GM12878 (cell line): Measurements from ENCODE around the gene CAPN14. TPM values are rescaled to one million over a fixed set of nuclear protein-coding genes. Genes with fewer than 3 reads are reported as not detected.

Experiments used
- ATAC-seq: fragments of 200-7000 bp; cut with Tn5 transposase; 3 replicates; pipeline ENCODE4 v1.9.1; 2020; ENCODE audit warnings: mild to moderate bottlenecking, moderate library complexity
- BruUV-seq: library from RNA; stranded (reverse); fragments of 400-500 nt; replicated peaks from 2 replicates; lab custom pipeline; 2021; lab: Mats Ljungman, UMichigan
- CTCF ChIA-PET: fragments of 300-600 bp; sonication (Branson Sonifier 250); formaldehyde crosslinking; extraction: SDS; loops from one replicate; lab custom pipeline; 2021; ENCODE audit warnings: inconsistent platforms; lab: Yijun Ruan, JAX
- POLR2A ChIA-PET: fragments of 350-600 bp; formaldehyde crosslinking; extraction: SDS; loops from one replicate; lab custom pipeline; 2021; ENCODE audit warnings: inconsistent platforms; lab: Charles Lee
- RAD21 ChIA-PET: fragments of 300-600 bp; sonication (Branson Sonifier 250); formaldehyde crosslinking; loops from one replicate; lab custom pipeline; 2023; ENCODE audit warnings: antibody characterized with exemption; ENCODE audit not compliant: unreplicated experiment; lab: Charles Lee
- SMC1A ChIA-PET: fragments of 300-600 bp; sonication (Branson Sonifier 250); formaldehyde crosslinking; loops from one replicate; lab custom pipeline; 2023; ENCODE audit not compliant: unreplicated experiment, uncharacterized antibody; lab: Charles Lee
- DNase-seq: peaks from one replicate; pipeline ENCODE4 v3.0.0-alpha.2; 2011; ENCODE audit warnings: low read depth, low spot score
- FAIRE-seq: peaks from 3 replicates; lab custom pipeline; 2011; peaks lifted over from hg19 to GRCh38; lab: Jason Lieb, UNC
- H2AFZ ChIP-seq: 2 replicates; pipeline ENCODE4 v1.6.0; 2011; ENCODE audit warnings: low read depth, low read length, control low read depth; ENCODE audit not compliant: control insufficient read depth
- H3K27ac ChIP-seq: 2 replicates; pipeline ENCODE4 v1.5.1; 2011; ENCODE audit warnings: control low read depth; ENCODE audit not compliant: control insufficient read depth, insufficient read depth
- H3K27me3 ChIP-seq, 2 experiments: replicated peaks in 1 of 2; 2 replicates each; pipeline versions ENCODE4 v1.6.0 to v1.6.1; 2011; ENCODE audit warnings: low read length in 1 of 2; ENCODE audit not compliant: control insufficient read depth in 2 of 2, insufficient read depth in 2 of 2
- H3K36me3 ChIP-seq, 2 experiments: 2 replicates each; pipeline ENCODE4 v1.5.1; 2011; ENCODE audit warnings: low read length in 1 of 2; ENCODE audit not compliant: control insufficient read depth in 2 of 2, insufficient read depth in 2 of 2
- H3K4me1 ChIP-seq: 2 replicates; pipeline ENCODE4 v1.6.1; 2011; ENCODE audit warnings: mild to moderate bottlenecking, low read length, moderate library complexity, mixed read lengths; ENCODE audit not compliant: control insufficient read depth, insufficient read depth
- H3K4me2 ChIP-seq: 2 replicates; pipeline ENCODE4 v1.6.0; 2011; ENCODE audit warnings: control low read depth; ENCODE audit not compliant: control insufficient read depth, insufficient read depth
- H3K4me3 ChIP-seq: fragments of 200-600 bp; sonication (generic); 2 replicates; pipeline ENCODE4 v1.5.1; 2016
- H3K79me2 ChIP-seq: 2 replicates; pipeline ENCODE4 v1.6.0; 2011; ENCODE audit warnings: low read length; ENCODE audit not compliant: control insufficient read depth, insufficient read depth
- H3K9ac ChIP-seq: 2 replicates; pipeline ENCODE4 v1.8.0; 2011; ENCODE audit warnings: low read length, control low read depth, mixed read lengths; ENCODE audit not compliant: control insufficient read depth, insufficient read depth
- H3K9me3 ChIP-seq: replicated peaks from 3 replicates; pipeline ENCODE4 v1.5.1; 2011; ENCODE audit warnings: mild to moderate bottlenecking, low read length; ENCODE audit not compliant: control insufficient read depth, insufficient read depth
- H4K20me1 ChIP-seq: 2 replicates; pipeline ENCODE4 v1.6.0; 2011; ENCODE audit not compliant: control insufficient read depth, insufficient read depth
- MEF2A ChIP-seq: IDR thresholded peaks from 2 replicates; pipeline ENCODE4 v1.6.1; 2011; ENCODE audit warnings: low read depth, mild to moderate bottlenecking, low read length, moderate library complexity; ENCODE audit not compliant: insufficient read depth
- MXI1 ChIP-seq: fragments of 150-350 bp; IDR thresholded peaks from 2 replicates; pipeline ENCODE4 v1.6.1; 2011; ENCODE audit warnings: low read depth, mild to moderate bottlenecking, inconsistent platforms, low read length, improper control_type of control experiment
- SRF ChIP-seq, 2 experiments: IDR thresholded peaks; 2 replicates each; pipeline ENCODE4 v1.6.1; 2011; ENCODE audit warnings: low read depth in 2 of 2, low read length in 2 of 2, mild to moderate bottlenecking in 1 of 2, moderate library complexity in 1 of 2
- WGBS: methylation state at CpG from one replicate; pipeline ENCODE4 v1.1.6; 2016; ENCODE audit warnings: low lambda C conversion rate; ENCODE audit not compliant: insufficient replicate concordance, insufficient coverage; ENCODE audit errors: missing lambda C conversion rate; 5-methylcytosine and 5-hydroxymethylcytosine counted together
- in situ Hi-C: fragments of 300-500 bp; cut with MboI; formaldehyde crosslinking; loops from 9 replicates; pipeline ENCODE4 v1.14.3; 2018; ENCODE audit warnings: mixed read lengths
- intact Hi-C: fragments of 100-400 bp; cut with micrococcal nuclease; formaldehyde crosslinking; loops from one replicate; pipeline ENCODE4 v1.14.2; 2022; ENCODE audit not compliant: unreplicated experiment
- polyA plus RNA-seq, 11 experiments: library from polyadenylated mRNA; depleted of rRNA in 4 of 11; unstranded in 6 of 11; stranded (reverse) in 5 of 11; fragments of >200 nt; fragmentation: Nextera tagmentation in 4 of 11; fragmentation: Illumina TruSeq in 1 of 11; extraction: Ambion mirVana in 4 of 11; extraction: Trizol in 1 of 11; gene quantifications; 1 replicate in 1 of 11; 2 replicates in 10 of 11; pipeline versions ENCODE4 v1.2.1 to v1.2.3, GENCODE V29; 2011 to 2016; ENCODE audit warnings: inconsistent platforms in 2 of 11, missing spikeins in 2 of 11, low read depth in 1 of 11
- total RNA-seq, 4 experiments: library from RNA; depleted of rRNA in 3 of 4; stranded (reverse); fragments of >200 nt in 3 of 4; fragmentation: Illumina TruSeq in 1 of 4; extraction: Trizol in 1 of 4; gene quantifications; 2 replicates each; pipeline versions ENCODE4 v1.2.1 to v1.2.3, GENCODE V29; 2013 to 2021

Gene CAPN14
- total and polyA plus RNA-seq, 10 of the 15 experiments (the other 5 are each of a cell fraction or from before 2014, with no cell fraction given), result 0.08 to 1.5 (median 1.1) TPM

GRCh38 chr2:31258351-31258750, 41.0 kb upstream of the CAPN14 start:
- CTCF ChIA-PET, result interaction anchor here (0.8 to 9.5 kb wide), 8 partner anchors 15 to 547 kb away, joined by 3 to 68 read pairs (median 4); partner anchors contain the start of gene EHD3
- Histone ChIP-seq H3K4me2 (peak overlapping the region; percentile 66), H3K79me2 (no peaks in the 10 kb centered on the region), H2AFZ (peak overlapping the region; percentile 6; the same call in 1 of the 2 replicates), H3K4me1 (peaks cover 58% of the 10 kb centered on the region), H3K27me3 (no peaks in the 10 kb centered on the region), H3K9ac (no peak overlapping the region), H3K4me3 (no peak overlapping the region; the same call in 1 of the 2 replicates)
- POLR2A ChIA-PET, result interaction anchor here (0.6 kb wide), 2 partner anchors 8 to 40 kb away, joined by 4 to 5 read pairs; no protein-coding TSS in a partner anchor
- WGBS, result 3% methylated on average over 5 of the region's 5 CpGs
- peak; percentile 63 for ATAC-seq
- FAIRE-seq, result peak; percentile 86
- BruUV-seq, result no TSS peak
- RAD21 ChIA-PET, result interaction anchor here (0.7 to 1.7 kb wide), 6 partner anchors 17 to 73 kb away, joined by 3 to 5 read pairs (median 4); no protein-coding TSS in a partner anchor
- intact Hi-C loops, result loop anchor here (5.0 kb wide), 2 partner anchors 74 to 86 kb away; no protein-coding TSS in a partner anchor
- peak; percentile 25 for DNase-seq
- SMC1A ChIA-PET, result interaction anchor here (1.0 to 4.3 kb wide), 16 partner anchors 9 to 397 kb away, joined by 3 to 22 read pairs (median 4); no protein-coding TSS in a partner anchor
- no peak for TF ChIP-seq MEF2A
- TF ChIP-seq MXI1, result peak; percentile 31; the same call in 1 of the 2 replicates
- no peak for TF ChIP-seq SRF (IDR thresholded peaks at IDR 0.05; ENCODE audit: low read depth in 2 of 2, low read length in 2 of 2)
- TF ChIP-seq, all 136 proteins: peak for 1
- Histone ChIP-seq H3K27ac (no peak overlapping the region; the same call in 1 of the 2 replicates), H4K20me1 (no peaks in the 10 kb centered on the region; the same call in 1 of the 2 replicates), H3K36me3 (no peaks in the 10 kb centered on the region; a peak in 1 of 4 replicates), H3K9me3 (no peaks in the 10 kb centered on the region)
- in situ Hi-C loops, result no loop called here
